Activated naive CD4-positive, alpha-beta T cell treated with anti-CD3 and anti-CD28 coated beads, Interleukin-2, amount 50 U/mL, for 72 hours (primary cell): Measurements from ENCODE around the gene TRHDE. TPM values are rescaled to one million over a fixed set of nuclear protein-coding genes. Genes with fewer than 3 reads are reported as not detected.

ENCODE experiments used
- ATAC-seq, 2 donors: fragments of 150-1000 bp; cut with Tn5 transposase; 2 replicates each; pipeline ENCODE4 v1.10.0; 2021; ENCODE audit warnings: mild to moderate bottlenecking in 2 of 2, moderate library complexity in 2 of 2
- DNase-seq, 2 donors: peaks; one replicate each; pipeline ENCODE4 v3.0.0; 2021 to 2022; ENCODE audit warnings: low spot score in 2 of 2
- H3K27ac Mint-ChIP-seq, 2 donors: one replicate each; pipeline ENCODE4 v1.8.0; 2022; ENCODE audit warnings: mild to moderate bottlenecking in 2 of 2, mixed read lengths in 2 of 2
- H3K36me3 Mint-ChIP-seq, 2 donors: one replicate each; pipeline ENCODE4 v1.8.0; 2022; ENCODE audit warnings: mixed read lengths in 2 of 2
- H3K9me3 Mint-ChIP-seq, 2 donors: one replicate each; pipeline ENCODE4 v1.8.0; 2022; ENCODE audit warnings: mixed read lengths in 2 of 2
- total RNA-seq, 2 donors: library from RNA; stranded (reverse); gene quantifications; one replicate each; pipeline ENCODE4 v1.2.3, GENCODE V29; 2022

TRHDE gene
- total RNA-seq, 2 donors from 2014 or later: not detected

DNA sequence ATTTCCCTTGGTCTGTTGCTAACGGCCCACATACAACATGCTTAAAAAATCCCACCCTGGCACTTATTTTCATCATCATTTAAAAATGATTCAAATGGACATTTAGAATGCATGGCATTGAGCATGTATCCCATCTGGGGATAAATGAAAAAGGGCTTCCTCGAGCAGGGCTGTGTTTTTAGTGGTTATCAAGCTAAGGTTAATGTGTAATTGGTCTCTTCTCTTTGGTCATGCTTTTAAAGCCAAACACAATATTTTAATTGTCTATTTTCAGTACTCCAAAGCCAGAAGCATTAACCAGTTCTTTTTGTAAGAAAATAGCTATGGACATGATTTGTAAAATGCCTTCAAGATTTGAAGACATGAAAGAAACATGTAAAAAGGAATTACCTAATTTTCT, 1.9 kb upstream of the TRHDE start:
- H3K36me3 Mint-ChIP-seq: peaks cover 0 to 4% of the 10 kb centered on the region in 2 donors
- no peaks in the 10 kb centered on the region for H3K9me3 Mint-ChIP-seq
- ATAC-seq (no peak), DNase-seq (no peak)
- H3K27ac Mint-ChIP-seq: no peak overlapping the region

DNA sequence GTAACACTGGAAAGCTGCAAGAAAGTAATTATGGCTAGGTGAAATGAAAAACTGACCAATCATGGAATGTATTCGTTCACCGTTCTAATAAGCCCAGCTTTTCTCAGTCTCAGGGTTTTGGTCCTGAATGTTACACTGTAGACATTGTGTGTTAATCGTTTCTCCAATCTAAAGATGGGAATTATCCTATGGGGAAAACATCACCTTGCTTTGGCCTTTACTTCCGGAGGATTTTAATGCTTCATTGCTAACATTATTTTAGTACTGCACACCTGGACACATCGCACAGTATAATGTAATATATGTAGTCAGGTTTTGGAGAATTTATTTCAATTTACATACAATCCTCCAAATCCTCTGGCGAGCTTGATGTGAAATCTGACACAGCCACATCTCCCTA, 1.2 kb upstream of the TRHDE start:
- no peak for ATAC-seq
- Mint-ChIP-seq H3K27ac (no peak overlapping the region), H3K36me3 (peaks cover 0 to 4% of the 10 kb centered on the region in 2 donors), H3K9me3 (no peaks in the 10 kb centered on the region)
- no peak for DNase-seq

DNA sequence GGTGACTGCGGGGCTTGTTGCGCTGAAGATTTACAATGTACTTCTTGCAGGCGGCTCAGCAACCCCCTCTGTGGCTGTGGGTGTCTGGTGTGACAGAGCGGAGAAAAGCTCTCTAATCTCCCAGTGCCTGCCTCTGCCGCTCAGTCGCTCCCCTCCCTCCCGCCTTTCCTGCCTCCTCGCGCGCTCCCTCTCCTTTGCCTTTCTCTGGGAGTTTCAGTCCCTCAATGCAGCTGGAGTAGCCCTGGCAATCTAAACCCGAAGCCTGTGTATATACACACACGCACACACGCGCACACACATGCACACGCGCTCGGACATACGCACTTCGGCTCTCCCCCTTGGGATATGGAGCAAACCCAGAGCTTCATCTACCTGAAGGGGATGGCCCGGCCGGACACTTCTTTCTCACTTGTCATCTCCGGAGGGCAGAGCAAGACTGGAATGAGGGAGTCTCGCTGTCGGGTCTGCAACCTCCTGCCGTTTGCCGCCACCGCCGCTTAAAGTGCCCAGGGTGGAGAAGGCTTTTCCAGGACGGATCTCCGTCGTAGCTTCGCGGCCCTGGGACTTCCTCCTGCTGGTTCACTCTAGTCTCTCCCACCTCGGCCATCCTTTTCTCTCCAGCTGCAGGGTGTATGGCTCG, 599 bp upstream of the TRHDE start:
- ATAC-seq (peak in 1 of 2 donors; percentile 24), DNase-seq (peak in 1 of 2 donors; percentile 3)
- Mint-ChIP-seq H3K36me3 (peaks cover 0 to 4% of the 10 kb centered on the region in 2 donors), H3K27ac (no peak overlapping the region), H3K9me3 (no peaks in the 10 kb centered on the region)

DNA sequence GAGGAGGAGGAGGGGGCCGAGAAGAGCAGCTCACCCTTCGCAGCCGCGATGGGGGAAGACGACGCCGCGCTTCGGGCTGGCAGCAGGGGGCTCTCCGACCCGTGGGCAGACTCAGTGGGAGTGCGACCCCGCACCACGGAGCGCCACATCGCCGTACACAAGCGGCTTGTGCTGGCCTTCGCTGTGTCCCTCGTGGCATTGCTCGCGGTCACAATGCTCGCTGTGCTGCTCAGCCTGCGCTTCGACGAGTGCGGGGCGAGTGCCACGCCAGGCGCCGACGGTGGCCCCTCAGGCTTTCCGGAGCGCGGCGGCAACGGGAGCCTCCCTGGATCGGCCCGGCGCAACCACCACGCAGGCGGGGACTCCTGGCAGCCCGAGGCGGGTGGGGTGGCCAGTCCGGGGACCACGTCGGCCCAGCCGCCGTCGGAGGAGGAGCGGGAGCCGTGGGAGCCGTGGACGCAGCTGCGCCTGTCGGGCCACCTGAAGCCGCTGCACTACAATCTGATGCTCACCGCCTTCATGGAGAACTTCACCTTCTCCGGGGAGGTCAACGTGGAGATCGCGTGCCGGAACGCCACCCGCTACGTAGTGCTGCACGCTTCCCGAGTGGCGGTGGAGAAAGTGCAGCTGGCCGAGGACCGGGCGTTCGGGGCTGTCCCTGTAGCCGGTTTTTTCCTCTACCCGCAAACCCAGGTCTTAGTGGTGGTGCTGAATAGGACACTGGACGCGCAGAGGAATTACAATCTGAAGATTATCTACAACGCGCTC, 745 bp downstream of the TRHDE start:
- DNase-seq (no peak), ATAC-seq (no peak)
- Mint-ChIP-seq H3K9me3 (no peaks in the 10 kb centered on the region), H3K36me3 (peaks cover 0 to 4% of the 10 kb centered on the region in 2 donors), H3K27ac (no peak overlapping the region)

- no peak overlapping the region for H3K27ac Mint-ChIP-seq
- DNase-seq (no peak), ATAC-seq (no peak)
- H3K36me3 Mint-ChIP-seq: peaks cover 0 to 4% of the 10 kb centered on the region in 2 donors
- H3K9me3 Mint-ChIP-seq: no peaks in the 10 kb centered on the region
Observed at GRCh38 chr12:72273499-72273837, 1.3 kb downstream of the TRHDE start.

DNA sequence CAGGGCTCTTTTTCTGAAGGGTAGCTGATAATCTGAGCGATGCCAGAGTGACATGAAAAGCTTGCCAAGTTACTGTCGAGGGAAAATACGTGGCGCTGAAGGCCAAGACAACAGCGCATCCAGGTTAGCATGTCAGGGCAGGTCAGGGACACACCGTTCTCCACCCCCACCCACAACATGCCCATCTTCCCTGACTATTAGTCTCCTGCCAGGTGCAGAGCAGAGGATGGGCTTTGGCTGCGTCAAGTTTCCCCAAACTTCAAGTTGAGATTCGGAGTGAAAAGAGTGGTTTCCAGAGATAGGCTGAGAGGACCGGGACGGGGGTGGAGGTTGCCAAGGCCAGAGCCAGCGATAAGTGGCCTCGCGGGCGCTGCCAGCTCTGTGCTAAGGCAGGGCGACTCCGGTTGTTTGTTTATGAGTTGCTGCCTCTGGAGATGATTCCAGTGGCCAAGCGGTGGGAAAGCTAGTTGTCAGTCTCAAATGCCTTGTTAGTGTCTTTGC, 1.7 kb downstream of the TRHDE start:
- peaks cover 0 to 2% of the 10 kb centered on the region in 2 donors for H3K9me3 Mint-ChIP-seq

GRCh38 chr12:72274931-72275330, 2.8 kb downstream of the TRHDE start:
- H3K27ac Mint-ChIP-seq: no peak overlapping the region
- H3K9me3 Mint-ChIP-seq: peaks cover 0 to 8% of the 10 kb centered on the region in 2 donors
- peaks cover 0 to 4% of the 10 kb centered on the region in 2 donors for H3K36me3 Mint-ChIP-seq
- ATAC-seq: no peak
- DNase-seq: no peak

More for the DNA sequence above, 1.7 kb downstream of the TRHDE start:
- DNase-seq (no peak), ATAC-seq (no peak)
- Mint-ChIP-seq H3K36me3 (peaks cover 0 to 4% of the 10 kb centered on the region in 2 donors), H3K27ac (no peak overlapping the region)

DNA sequence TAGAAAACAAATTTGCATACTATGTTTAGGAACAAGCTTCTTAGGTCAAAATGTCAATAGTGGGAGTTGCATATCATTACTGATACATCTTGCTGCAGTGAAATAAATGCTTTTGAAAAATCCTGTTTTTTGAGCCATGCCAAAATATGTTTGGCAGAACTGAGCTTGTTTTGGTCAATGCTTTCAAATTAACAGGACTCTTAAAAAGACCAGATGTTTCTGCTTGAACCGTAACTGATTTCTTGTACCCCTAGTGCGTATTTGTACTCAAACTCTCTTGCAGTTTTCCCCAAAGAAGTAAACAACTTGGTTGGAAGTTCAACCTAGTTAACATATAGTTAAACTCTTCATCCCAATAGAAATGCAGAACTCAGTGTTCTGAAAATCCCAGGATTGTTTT, 3.4 kb downstream of the TRHDE start:
- ATAC-seq: no peak
- Mint-ChIP-seq H3K9me3 (peaks cover 0 to 10% of the 10 kb centered on the region in 2 donors), H3K27ac (no peak overlapping the region), H3K36me3 (peaks cover 0 to 4% of the 10 kb centered on the region in 2 donors)
- no peak for DNase-seq

DNA sequence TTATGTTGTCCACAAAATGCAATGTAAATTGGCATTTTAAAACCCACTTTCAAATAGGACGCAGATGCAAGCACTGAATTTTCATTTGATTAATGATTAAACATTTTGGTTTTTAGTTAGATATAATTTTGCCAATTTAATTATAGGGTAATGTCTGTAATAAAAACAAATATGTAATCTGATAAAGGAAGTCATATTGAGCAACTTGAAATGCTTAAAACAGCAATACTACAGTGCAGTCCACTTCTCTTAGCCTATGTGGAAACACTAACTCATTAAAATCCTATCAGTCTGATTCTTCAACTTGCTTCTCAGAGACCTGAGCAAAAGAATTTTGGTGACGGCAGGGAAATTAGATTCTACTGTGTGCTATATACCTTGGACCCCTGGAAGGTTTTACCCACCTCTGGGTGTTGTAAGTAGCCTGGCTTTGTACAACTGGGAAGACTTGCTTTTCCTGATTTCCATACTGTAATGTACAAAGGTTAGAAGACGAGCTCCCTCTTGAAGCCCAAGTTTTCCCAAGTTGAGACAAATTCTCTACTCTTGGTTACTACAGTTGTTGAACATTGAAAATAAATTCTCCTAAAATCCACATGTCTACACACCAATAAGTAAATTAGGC, 4.1 kb downstream of the TRHDE start:
- H3K36me3 Mint-ChIP-seq: peaks cover 0 to 4% of the 10 kb centered on the region in 2 donors
- H3K27ac Mint-ChIP-seq: no peak overlapping the region
- DNase-seq (no peak), ATAC-seq (no peak)
- peaks cover 0 to 10% of the 10 kb centered on the region in 2 donors for H3K9me3 Mint-ChIP-seq

DNA sequence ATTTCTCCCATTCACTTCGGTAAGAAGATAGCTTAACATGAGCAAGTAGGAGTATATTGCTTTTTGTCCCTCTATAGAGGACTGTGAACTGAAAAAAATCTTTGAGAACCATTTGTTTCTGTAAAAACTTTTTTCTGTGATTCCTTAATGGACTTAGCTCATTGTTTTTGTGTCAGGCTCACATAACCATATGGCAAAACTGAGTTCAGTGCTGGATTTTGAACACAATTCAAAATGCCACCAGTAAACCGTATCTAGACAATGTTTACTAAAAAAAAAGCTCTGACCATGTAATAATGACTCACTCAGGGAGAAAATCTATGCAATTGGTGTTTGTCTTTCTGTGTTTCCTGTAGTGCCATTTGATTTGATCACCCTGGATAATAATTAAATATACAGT, 5.2 kb downstream of the TRHDE start:
- Mint-ChIP-seq H3K9me3 (peaks cover 0 to 10% of the 10 kb centered on the region in 2 donors), H3K36me3 (no peaks in the 10 kb centered on the region), H3K27ac (no peak overlapping the region)
- DNase-seq (no peak), ATAC-seq (no peak)

DNA sequence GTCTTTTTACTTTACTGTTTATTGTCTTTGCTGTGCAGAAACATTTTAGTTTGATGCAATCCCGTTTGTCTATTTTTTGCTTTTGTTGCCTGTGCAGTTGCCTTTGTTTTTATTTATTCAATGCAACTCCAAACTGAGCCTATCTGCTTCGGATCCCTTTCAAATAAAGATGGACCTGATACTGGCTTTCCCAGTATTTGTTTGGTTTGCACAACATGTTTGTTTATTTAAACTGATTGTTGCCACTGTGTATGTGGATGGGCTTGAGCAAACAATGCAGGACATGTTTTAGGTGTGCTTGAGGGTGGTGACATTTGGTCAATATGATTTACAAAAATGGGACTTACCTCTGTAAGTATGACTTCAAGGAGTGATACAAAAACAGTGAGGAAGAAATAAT, 6.7 kb downstream of the TRHDE start:
- Mint-ChIP-seq H3K9me3 (peaks cover 0 to 10% of the 10 kb centered on the region in 2 donors), H3K27ac (no peak overlapping the region), H3K36me3 (no peaks in the 10 kb centered on the region)
- no peak for ATAC-seq
- DNase-seq: no peak

DNA sequence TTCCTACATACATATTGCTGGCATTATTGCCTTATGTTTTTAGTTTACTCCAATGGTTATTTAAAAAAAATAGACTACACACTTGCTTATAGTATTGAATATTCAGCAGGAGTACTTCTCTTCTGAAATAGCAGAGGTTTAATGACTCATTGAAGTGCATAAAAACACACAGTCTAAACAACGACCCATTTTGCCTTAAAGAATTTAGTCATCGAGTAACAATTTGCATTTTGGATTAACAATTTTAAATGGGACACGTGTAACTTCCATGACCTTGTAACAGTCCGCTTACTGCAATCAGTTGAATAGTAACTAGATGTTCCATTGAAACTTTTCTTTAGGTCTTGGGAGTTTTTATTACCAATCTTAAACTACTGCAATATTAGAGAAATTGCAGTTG, 9.0 kb downstream of the TRHDE start:
- peaks cover 0 to 10% of the 10 kb centered on the region in 2 donors for H3K9me3 Mint-ChIP-seq
- no peaks in the 10 kb centered on the region for H3K36me3 Mint-ChIP-seq
- ATAC-seq: no peak

DNA sequence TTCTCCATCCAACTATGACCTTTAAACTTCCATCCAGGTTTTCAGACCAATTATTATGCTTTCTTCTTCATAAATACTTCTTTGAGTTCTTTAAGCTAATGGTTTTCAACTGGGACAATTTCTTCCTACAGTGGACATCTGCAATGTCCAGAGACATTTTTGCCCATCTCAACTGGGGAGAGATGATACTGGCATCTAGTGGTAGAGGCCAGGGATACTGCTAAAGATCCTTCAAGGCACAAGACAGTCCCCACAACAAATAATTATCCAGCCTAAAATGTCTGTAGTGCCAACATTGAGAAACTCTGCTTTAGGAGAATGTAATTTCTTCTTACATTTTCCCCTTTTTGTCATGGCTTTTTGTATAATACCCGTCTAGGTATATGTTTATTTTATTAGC, 10.6 kb downstream of the TRHDE start:
- DNase-seq (no peak), ATAC-seq (no peak)
- peaks cover 5 to 15% of the 10 kb centered on the region in 2 donors for H3K9me3 Mint-ChIP-seq
- H3K36me3 Mint-ChIP-seq: no peaks in the 10 kb centered on the region
- H3K27ac Mint-ChIP-seq: no peak overlapping the region

More for the DNA sequence above, 9.0 kb downstream of the TRHDE start:
- no peak for DNase-seq
- H3K27ac Mint-ChIP-seq: no peak overlapping the region

GRCh38 chr12:72285861-72286260, 13.7 kb downstream of the TRHDE start:
- no peak overlapping the region for H3K27ac Mint-ChIP-seq
- DNase-seq (no peak), ATAC-seq (no peak)
- H3K36me3 Mint-ChIP-seq: no peaks in the 10 kb centered on the region
- peaks cover 5 to 6% of the 10 kb centered on the region in 2 donors for H3K9me3 Mint-ChIP-seq

- no peak overlapping the region for H3K27ac Mint-ChIP-seq
- no peaks in the 10 kb centered on the region for H3K36me3 Mint-ChIP-seq
- peaks cover 5 to 6% of the 10 kb centered on the region in 2 donors for H3K9me3 Mint-ChIP-seq
- DNase-seq (no peak), ATAC-seq (no peak)
Observed at GRCh38 chr12:72286526-72286925, 14.4 kb downstream of the TRHDE start.

DNA sequence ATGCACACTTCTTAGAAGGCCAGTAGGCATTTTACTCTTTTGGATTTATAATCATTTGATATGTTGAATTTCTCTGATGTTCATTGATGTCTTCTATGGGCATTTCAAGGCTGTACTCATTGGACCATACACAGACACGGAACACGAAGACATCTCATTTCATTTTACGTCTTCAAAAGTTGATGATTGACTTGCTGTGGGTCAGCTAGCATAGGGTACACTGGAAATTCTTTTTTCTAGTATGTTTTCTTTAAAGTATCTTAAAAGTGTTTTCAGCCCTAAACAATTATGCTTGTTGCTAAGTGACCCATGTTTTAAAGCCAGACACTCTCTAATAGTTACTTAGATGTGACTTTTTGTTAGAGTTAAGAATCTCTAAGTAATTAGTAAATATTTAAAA, 16.3 kb downstream of the TRHDE start:
- no peak overlapping the region for H3K27ac Mint-ChIP-seq
- ATAC-seq: no peak

DNA sequence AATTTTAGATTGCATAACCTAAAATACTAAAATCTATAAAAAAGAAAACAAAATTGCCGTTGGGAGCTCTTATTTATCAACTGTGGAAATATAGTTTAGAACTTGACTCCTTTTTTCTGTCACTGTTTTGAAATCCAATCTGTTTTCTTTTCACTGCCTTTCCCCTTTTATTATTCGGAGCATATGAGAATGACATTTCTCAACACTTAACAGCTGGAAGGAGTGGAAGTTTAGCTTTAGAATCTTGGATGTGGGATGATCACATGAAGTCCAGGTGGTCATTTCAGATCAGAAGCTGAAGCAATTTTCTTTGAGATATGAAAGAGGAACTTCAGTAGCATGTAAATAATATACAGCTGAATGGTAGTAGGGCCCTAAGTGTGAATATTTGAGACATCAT, 16.7 kb downstream of the TRHDE start:
- DNase-seq (no peak), ATAC-seq (no peak)
- Mint-ChIP-seq H3K9me3 (peaks cover 5 to 6% of the 10 kb centered on the region in 2 donors), H3K36me3 (no peaks in the 10 kb centered on the region), H3K27ac (no peak overlapping the region)

More for the DNA sequence above, 16.3 kb downstream of the TRHDE start:
- Mint-ChIP-seq H3K36me3 (no peaks in the 10 kb centered on the region), H3K9me3 (peaks cover 5 to 6% of the 10 kb centered on the region in 2 donors)
- DNase-seq: no peak
